Stimulated activated CD4-positive, alpha-beta T cell treated with anti-CD3 and anti-CD28 coated beads, Interleukin-4, amount 100 ng/mL, for 4 hours (primary cell): ENCODE data around the gene OSBPL5.
A peak's percentile ranks its signal among the peaks of the same experiment; 100 is the strongest.
"Not testable (repeated sequence)": the region's sequence is repeated elsewhere in the genome, so short reads cannot be mapped to it uniquely, and the experiment has no call there.

ENCODE experiments used
- DNase-seq, 2 experiments: peaks; one replicate each; pipeline ENCODE4 v3.0.0-alpha.2; 2020

Gene OSBPL5

GRCh38 chr11:3181725-3182461 lies 16.8 kb upstream of the OSBPL5 start:
- DNase-seq, result no peak

- no peak for DNase-seq
Measured at GRCh38 chr11:3180869-3181268, 15.8 kb upstream of the OSBPL5 start.

GRCh38 chr11:3178349-3178748 lies 13.2 kb upstream of the OSBPL5 start:
- no peak for DNase-seq

- no peak for DNase-seq
Measured at GRCh38 chr11:3177931-3178330, 12.8 kb upstream of the OSBPL5 start.

GRCh38 chr11:3176487-3176886 lies 11.4 kb upstream of the OSBPL5 start:
- DNase-seq, result no peak

GRCh38 chr11:3175194-3175593 lies 10.1 kb upstream of the OSBPL5 start:
- DNase-seq, result no peak

- no peak for DNase-seq
Measured at GRCh38 chr11:3174387-3174786, 9.3 kb upstream of the OSBPL5 start.

GRCh38 chr11:3173795-3174194 lies 8.7 kb upstream of the OSBPL5 start:
- no peak for DNase-seq

GRCh38 chr11:3171931-3172560 lies 6.9 kb upstream of the OSBPL5 start:
- no peak for DNase-seq

- DNase-seq, result no peak
Measured at GRCh38 chr11:3170756-3171650, 5.9 kb upstream of the OSBPL5 start.

GRCh38 chr11:3170044-3170755 lies 5.1 kb upstream of the OSBPL5 start:
- no peak for DNase-seq

- DNase-seq, result peak in 1 of 2 experiments; percentile 26
Measured at GRCh38 chr11:3169255-3170043, 4.3 kb upstream of the OSBPL5 start.

GRCh38 chr11:3168742-3169254 lies 3.7 kb upstream of the OSBPL5 start:
- not testable (repeated sequence) for DNase-seq

- DNase-seq, result no peak
Measured at GRCh38 chr11:3167143-3168119, 2.3 kb upstream of the OSBPL5 start.

- no peak for DNase-seq
Measured at GRCh38 chr11:3166268-3167142, 1.4 kb upstream of the OSBPL5 start.

- no peak for DNase-seq
Measured at GRCh38 chr11:3165916-3166267, 782 bp upstream of the OSBPL5 start.

- no peak for DNase-seq
Measured at GRCh38 chr11:3164552-3165151, 458 bp downstream of the OSBPL5 start.

- no peak for DNase-seq
Measured at GRCh38 chr11:3164138-3164551, 965 bp downstream of the OSBPL5 start.
